ENCODE measurements around the gene NDUFV2.

DNA sequence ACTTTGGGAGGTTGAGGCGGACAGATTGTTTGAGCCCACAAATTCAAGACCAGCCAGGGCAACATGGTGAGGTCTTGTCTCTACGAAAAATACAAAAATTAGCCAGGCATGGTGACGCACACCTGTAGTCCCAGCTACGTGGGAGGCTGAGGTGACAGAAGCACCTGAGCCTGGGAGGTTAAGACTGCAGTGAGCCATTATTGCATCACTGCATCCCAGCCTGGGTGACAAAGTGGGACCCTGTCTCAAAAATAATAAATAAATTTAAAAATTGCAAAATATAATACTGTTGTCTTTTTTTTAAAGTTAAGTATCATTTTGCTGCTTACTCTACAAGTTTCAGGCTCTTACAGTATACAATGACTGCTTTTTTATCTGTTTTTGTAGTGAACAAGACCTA, 30.1 kb downstream of the NDUFV2 start:
- no peak for TF ChIP-seq EZH2 (IDR thresholded peaks at IDR 0.05)
- TF ChIP-seq POLR2AphosphoS5 (IDR thresholded peaks at IDR 0.05; ENCODE audit: borderline replicate concordance, low read depth, low read length): no peak

Measured in SK-N-MC (cell line).